ENCODE data around the gene DICER1. TPM values are rescaled to one million over a fixed set of nuclear protein-coding genes. Genes with fewer than 3 reads are reported as not detected.
A peak's percentile ranks its signal among the peaks of the same experiment; 100 is the strongest.

Gene DICER1
- polyA plus RNA-seq, 2 of the 4 experiments (the other 2 are of a cell fraction), result 14.1 to 46.3 TPM

- ChIA-PET POLR2A (no interaction called here), CTCF (interaction anchor here (0.9 kb wide), 1 partner anchor 58 kb away, joined by 3 read pairs; no protein-coding TSS in a partner anchor)
- peak in 1 of 2 experiments; percentile 11 for DNase-seq (ENCODE audit: low read depth in 1 of 2, low spot score in 1 of 2)
- no peak overlapping the region for H3K27ac ChIP-seq
- no peaks in the 10 kb centered on the region for H3K4me1 ChIP-seq
- H3K9me3 ChIP-seq, result no peaks in the 10 kb centered on the region
- WGBS (ENCODE audit: missing lambda C conversion rate), result 37% methylated on average over 9 of the region's 9 CpGs
- TF ChIP-seq POLR2AphosphoS2 (conservative IDR thresholded peaks at IDR 0.05; ENCODE audit: low read length) (no peak), MAFK (IDR thresholded peaks at IDR 0.05; ENCODE audit: partially characterized antibody) (peak; percentile 47)
- FAIRE-seq, result no peak
- ATAC-seq, result peak in 1 of 2 experiments; percentile 44; a peak in 4 of 6 replicates
- H3K4me2 ChIP-seq, result no peak overlapping the region
- no peak overlapping the region for H3K4me3 ChIP-seq
Measured at GRCh38 chr14:95040708-95041476, 116.4 kb downstream of the DICER1 start.

GRCh38 chr14:95039993-95040348 is 117.4 kb downstream of the DICER1 start:
- WGBS (ENCODE audit: missing lambda C conversion rate), result 59% methylated on average over 4 of the region's 4 CpGs
- Histone ChIP-seq H3K9me3 (no peaks in the 10 kb centered on the region), H3K4me2 (no peak overlapping the region), H3K27ac (no peak overlapping the region), H3K4me3 (no peak overlapping the region), H3K4me1 (no peaks in the 10 kb centered on the region)
- ChIA-PET CTCF (no interaction called here), POLR2A (no interaction called here)
- FAIRE-seq, result no peak
- TF ChIP-seq BCL3 (IDR thresholded peaks at IDR 0.05) (no peak), BHLHE40 (IDR thresholded peaks at IDR 0.05; ENCODE audit: low read depth, low read length) (no peak)
- DNase-seq (ENCODE audit: low read depth in 1 of 2, low spot score in 1 of 2), result no peak
- no peak for ATAC-seq

- no peak for TF ChIP-seq USF2 (IDR thresholded peaks at IDR 0.05)
- TF ChIP-seq BHLHE40 (IDR thresholded peaks at IDR 0.05; ENCODE audit: low read depth, low read length), result no peak
- ChIA-PET POLR2A (no interaction called here), CTCF (no interaction called here)
- Histone ChIP-seq H3K4me2 (no peak overlapping the region), H3K4me3 (no peak overlapping the region), H3K9me3 (no peaks in the 10 kb centered on the region), H3K4me1 (no peaks in the 10 kb centered on the region), H3K27ac (no peak overlapping the region)
- DNase-seq (ENCODE audit: low read depth in 1 of 2, low spot score in 1 of 2) (no peak), ATAC-seq (no peak), FAIRE-seq (no peak)
- WGBS (ENCODE audit: missing lambda C conversion rate), result 24% methylated on average over 17 of the region's 17 CpGs
Measured at GRCh38 chr14:95039259-95039992, 117.9 kb downstream of the DICER1 start.

- ChIA-PET POLR2A (no interaction called here), CTCF (no interaction called here)
- 37% methylated on average over 9 of the region's 9 CpGs for WGBS (ENCODE audit: missing lambda C conversion rate)
- DNase-seq (ENCODE audit: low read depth in 1 of 2, low spot score in 1 of 2), result no peak
- FAIRE-seq, result no peak
- Histone ChIP-seq H3K27ac (no peak overlapping the region), H3K4me2 (no peak overlapping the region), H3K9me3 (no peaks in the 10 kb centered on the region), H3K4me3 (no peak overlapping the region), H3K4me1 (no peaks in the 10 kb centered on the region)
- TF ChIP-seq ELK1 (IDR thresholded peaks at IDR 0.05; ENCODE audit: low read depth, low read length), result no peak
- TF ChIP-seq MAFK (IDR thresholded peaks at IDR 0.05; ENCODE audit: partially characterized antibody), result no peak
- no peak for TF ChIP-seq MYC (IDR thresholded peaks at IDR 0.05; ENCODE audit: borderline replicate concordance, low read length)
- TF ChIP-seq ZSCAN20 (CRISPR knock-in tag; IDR thresholded peaks at IDR 0.05), result no peak
- no peak for TF ChIP-seq ZFP36 (IDR thresholded peaks at IDR 0.05; ENCODE audit: borderline replicate concordance, partially characterized antibody)
- no peak for TF ChIP-seq RCOR1 (IDR thresholded peaks at IDR 0.05; ENCODE audit: low read depth, low read length)
- TF ChIP-seq POLR2AphosphoS2 (conservative IDR thresholded peaks at IDR 0.05; ENCODE audit: low read length), result no peak
- no peak for TF ChIP-seq EHF (CRISPR knock-in tag; IDR thresholded peaks at IDR 0.05)
- TF ChIP-seq NR3C1 (IDR thresholded peaks at IDR 0.05), result no peak
- no peak for TF ChIP-seq PHF8 (IDR thresholded peaks at IDR 0.05; ENCODE audit: borderline replicate concordance, low read depth)
- no peak for TF ChIP-seq MAX (IDR thresholded peaks at IDR 0.05)
- no peak for TF ChIP-seq RFX5 (IDR thresholded peaks at IDR 0.05)
- no peak for TF ChIP-seq CEBPB (IDR thresholded peaks at IDR 0.05)
- TF ChIP-seq HEYL (CRISPR knock-in tag; IDR thresholded peaks at IDR 0.05), result no peak
- no peak for TF ChIP-seq E2F6 (IDR thresholded peaks at IDR 0.05; ENCODE audit: borderline replicate concordance, low read depth)
- no peak for TF ChIP-seq FOXS1 (CRISPR knock-in tag; IDR thresholded peaks at IDR 0.05)
- no peak for ATAC-seq
Measured at GRCh38 chr14:95038521-95039250, 118.6 kb downstream of the DICER1 start.

Data from A549 (cell line).